ENCODE results near the gene TBCEL. TPM values are rescaled to one million over a fixed set of nuclear protein-coding genes. Genes with fewer than 3 reads are reported as not detected.
"Not testable (repeated sequence)": the region's sequence is repeated elsewhere in the genome, so short reads cannot be mapped to it uniquely, and the experiment has no call there.

The TBCEL gene
- total RNA-seq, 1 donor from 2014 or later: 40.4 TPM

DNA sequence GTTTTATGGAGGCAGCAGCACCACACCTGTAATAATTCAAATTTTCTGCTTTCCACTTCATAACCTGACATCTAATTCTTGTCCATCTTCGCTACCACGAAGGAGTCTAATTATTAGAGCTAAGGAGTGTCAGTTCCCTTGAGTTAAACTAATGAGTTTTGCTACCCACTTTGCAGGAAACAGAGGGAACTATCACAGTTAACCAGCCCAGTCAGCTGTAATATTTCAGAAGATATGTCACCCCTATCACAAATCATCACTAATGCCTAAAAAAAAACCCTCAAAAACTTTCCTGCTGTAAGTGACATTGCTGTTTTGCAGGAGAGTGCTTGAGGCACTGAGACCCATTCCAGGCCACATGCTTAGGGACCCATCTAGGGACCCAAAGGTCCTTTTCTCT, 85.6 kb downstream of the TBCEL start:
- H3K4me3 ChIP-seq: no peak overlapping the region
- intact Hi-C loops (cut with DNase I): loop anchor here (5.0 kb wide), 1 partner anchor 597 kb away; the partner anchor contains the start of gene GRIK4
- H3K9me3 ChIP-seq: no peaks in the 10 kb centered on the region
- no peak for TF ChIP-seq CTCF (IDR thresholded peaks at IDR 0.05)
- no peak for DNase-seq (ENCODE audit: low spot score in 2 of 2)
- H3K36me3 ChIP-seq: no peaks in the 10 kb centered on the region
- H3K27me3 ChIP-seq: no peaks in the 10 kb centered on the region
- H3K4me1 ChIP-seq: no peaks in the 10 kb centered on the region
- no peak overlapping the region for H3K27ac ChIP-seq

DNA sequence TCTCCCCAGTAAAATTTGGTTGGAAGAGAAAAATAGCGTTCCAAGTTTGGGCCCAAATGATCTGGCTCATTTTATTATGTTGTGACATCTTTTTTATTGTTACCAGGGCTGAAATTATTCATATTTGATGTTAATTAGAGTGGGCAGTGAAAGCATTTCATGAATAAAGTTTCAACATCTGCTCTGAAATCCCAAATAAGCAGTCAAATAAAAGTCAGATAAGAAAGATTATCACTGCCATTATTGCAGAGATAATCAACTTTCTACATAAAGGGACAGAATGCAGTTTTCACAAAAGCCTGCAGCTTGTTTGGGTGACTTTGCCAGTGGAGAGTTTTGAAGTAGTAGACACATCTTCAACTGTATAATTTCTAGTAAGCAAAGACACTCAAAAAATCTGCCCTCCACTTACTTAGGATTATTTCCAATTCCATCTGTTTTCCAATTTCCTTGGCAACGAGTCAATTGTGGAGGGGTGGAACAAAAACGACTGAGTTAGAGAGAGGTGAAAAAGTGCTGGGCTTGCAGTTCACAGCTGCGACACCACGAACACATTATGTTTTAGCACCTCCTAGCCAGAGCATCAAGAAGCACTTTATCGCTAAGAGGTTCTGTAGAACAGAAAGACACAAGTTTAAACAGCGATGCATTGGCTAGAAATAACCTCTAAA, 86.1 kb downstream of the TBCEL start:
- Histone ChIP-seq H3K27me3 (no peaks in the 10 kb centered on the region), H3K27ac (no peak overlapping the region), H3K9me3 (no peaks in the 10 kb centered on the region), H3K4me3 (no peak overlapping the region), H3K36me3 (no peaks in the 10 kb centered on the region), H3K4me1 (no peaks in the 10 kb centered on the region)
- TF ChIP-seq CTCF (IDR thresholded peaks at IDR 0.05): no peak
- no peak for DNase-seq (ENCODE audit: low spot score in 2 of 2)
- intact Hi-C loops (cut with DNase I): loop anchor here (5.0 kb wide), 1 partner anchor 598 kb away; the partner anchor contains the start of gene GRIK4

DNA sequence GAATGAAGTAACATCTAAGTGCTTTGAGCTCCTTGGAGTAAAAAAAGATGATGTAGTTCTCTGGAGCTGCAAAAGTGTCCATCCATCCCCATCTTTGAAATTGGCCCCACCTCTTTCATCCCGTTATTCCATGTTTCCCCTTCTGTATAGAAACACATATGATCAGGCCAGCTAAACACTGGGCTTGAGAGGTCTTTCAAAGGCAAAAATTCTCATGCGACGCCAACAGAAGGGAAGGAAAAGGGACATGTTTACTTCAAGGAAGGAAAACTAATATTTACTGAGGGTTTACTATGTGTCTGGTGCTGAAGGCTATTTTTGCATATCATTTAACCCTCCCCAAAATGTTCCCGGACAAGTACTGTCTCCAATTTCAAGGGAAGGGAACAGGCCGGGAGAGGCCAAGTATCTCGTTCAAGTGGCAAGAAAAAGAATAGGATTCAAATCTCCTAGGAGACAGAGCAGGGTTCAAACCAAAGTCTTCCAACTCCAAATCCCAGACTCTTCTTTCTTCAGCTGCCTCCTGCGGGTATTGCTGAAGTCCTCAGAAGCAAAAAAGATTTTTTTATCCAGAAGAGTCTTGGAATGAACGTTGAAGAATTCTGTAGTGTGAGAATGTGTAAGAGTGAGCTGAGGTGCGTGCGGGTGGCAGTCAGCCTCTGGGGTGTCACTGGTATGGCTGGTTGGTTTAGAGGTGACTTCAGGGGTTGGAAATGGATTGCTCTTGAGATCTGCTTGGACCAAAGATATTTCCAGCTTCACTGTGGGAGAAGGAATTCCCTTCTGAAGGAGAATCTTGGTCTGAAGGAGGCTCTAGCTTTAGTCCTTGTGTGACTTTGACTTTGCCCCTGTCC, 87.2 kb downstream of the TBCEL start:
- Histone ChIP-seq H3K9me3 (no peaks in the 10 kb centered on the region), H3K4me1 (no peaks in the 10 kb centered on the region), H3K36me3 (no peaks in the 10 kb centered on the region), H3K27ac (no peak overlapping the region), H3K4me3 (no peak overlapping the region), H3K27me3 (no peaks in the 10 kb centered on the region)
- intact Hi-C loops (cut with DNase I): no loop called here
- TF ChIP-seq CTCF (IDR thresholded peaks at IDR 0.05): no peak
- no peak for DNase-seq (ENCODE audit: low spot score in 2 of 2)

DNA sequence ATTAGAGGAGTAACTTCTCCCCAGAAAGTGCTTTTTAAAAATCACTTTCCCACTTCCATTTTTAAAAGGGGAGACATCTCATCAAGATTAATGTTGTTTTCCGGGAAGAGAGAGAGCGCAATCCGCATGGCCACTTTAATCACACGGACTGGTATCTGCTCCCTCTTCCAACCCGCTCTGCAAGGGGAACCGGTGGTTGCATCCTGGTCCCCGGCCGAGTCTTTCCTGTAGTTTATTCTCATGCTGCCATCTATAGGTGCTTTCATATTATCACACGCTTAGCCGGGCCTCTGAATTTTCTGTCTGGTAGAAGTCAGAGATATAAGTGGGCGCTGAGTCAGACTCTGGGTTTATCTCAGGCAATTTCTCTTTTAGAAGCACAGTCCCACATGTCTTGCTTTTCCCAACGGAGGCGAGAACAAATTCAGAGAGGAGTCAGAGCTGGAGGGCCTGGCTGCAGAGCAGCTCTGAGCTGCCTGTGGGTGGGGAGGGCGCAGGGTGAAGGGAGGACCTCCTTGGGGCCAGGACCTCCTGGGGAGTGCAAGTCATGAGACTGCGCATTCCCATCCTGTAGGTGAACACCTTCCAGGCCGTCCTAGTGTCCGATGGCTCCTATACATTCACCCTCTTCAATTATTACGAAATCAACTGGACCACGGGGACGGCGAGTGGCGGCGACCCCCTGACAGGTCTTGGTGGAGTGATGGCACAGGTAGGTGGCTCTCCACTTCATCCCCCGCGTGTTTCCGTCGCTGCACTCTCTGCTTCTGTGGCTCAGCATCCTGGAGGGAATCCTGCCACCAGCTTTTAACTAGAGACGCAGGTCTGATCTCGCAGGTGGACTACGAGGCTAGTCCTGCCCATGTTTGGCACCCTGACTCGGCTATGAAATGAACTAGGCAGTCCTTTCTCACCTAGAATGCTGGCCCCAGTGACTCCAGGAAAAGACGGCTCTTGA, 88.9 kb downstream of the TBCEL start:
- no peaks in the 10 kb centered on the region for H3K27me3 ChIP-seq
- H3K27ac ChIP-seq: no peak overlapping the region
- no peak overlapping the region for H3K4me3 ChIP-seq
- H3K4me1 ChIP-seq: no peaks in the 10 kb centered on the region
- no peaks in the 10 kb centered on the region for H3K36me3 ChIP-seq
- no peak for DNase-seq (ENCODE audit: low spot score in 2 of 2)
- H3K9me3 ChIP-seq: no peaks in the 10 kb centered on the region
- TF ChIP-seq CTCF (IDR thresholded peaks at IDR 0.05): peak; percentile 36 to 45 (median 44)
- intact Hi-C loops (cut with DNase I): no loop called here

DNA sequence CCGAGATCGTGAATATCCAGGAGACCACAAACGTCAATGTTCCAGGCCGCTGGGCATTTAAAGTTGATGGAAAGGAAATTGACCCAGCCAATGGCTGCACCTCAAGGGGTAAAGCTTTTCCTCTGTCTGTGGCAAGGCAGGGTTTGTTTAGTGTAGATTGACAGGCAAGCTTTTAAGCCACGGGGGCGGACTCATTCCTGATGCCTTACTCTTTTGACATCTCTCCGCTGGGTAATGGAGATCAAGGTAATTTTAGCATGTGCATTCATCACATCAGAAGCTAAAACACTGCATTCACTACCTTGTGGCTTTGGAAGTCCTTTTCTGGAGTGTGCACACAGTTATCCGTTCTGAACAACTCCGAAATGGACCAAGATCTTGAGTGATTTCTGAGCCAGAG, 89.7 kb downstream of the TBCEL start:
- no peak for TF ChIP-seq CTCF (IDR thresholded peaks at IDR 0.05)
- H3K27ac ChIP-seq: no peak overlapping the region
- H3K4me1 ChIP-seq: no peaks in the 10 kb centered on the region
- intact Hi-C loops (cut with DNase I): no loop called here
- H3K9me3 ChIP-seq: no peaks in the 10 kb centered on the region
- no peak overlapping the region for H3K4me3 ChIP-seq
- H3K27me3 ChIP-seq: no peaks in the 10 kb centered on the region
- no peaks in the 10 kb centered on the region for H3K36me3 ChIP-seq
- no peak for DNase-seq (ENCODE audit: low spot score in 2 of 2)

- intact Hi-C loops (cut with DNase I); H3K36me3 ChIP-seq; H3K9me3 ChIP-seq; H3K27me3 ChIP-seq; DNase-seq (ENCODE audit: low spot score in 2 of 2); H3K27ac ChIP-seq; H3K4me1 ChIP-seq; H3K4me3 ChIP-seq: not testable (repeated sequence)
Measured at GRCh38 chr11:121115024-121115423, 91.1 kb downstream of the TBCEL start.

Measured in ascending aorta (tissue), 2 donors.